Islet of Langerhans (tissue), 1 donor: Measurements from ENCODE around the gene BMERB1.
"Not testable (repeated sequence)": the region's sequence is repeated elsewhere in the genome, so short reads cannot be mapped to it uniquely, and the experiment has no call there.

ENCODE experiments used
- FAIRE-seq: peaks from one replicate; lab custom pipeline; 2011; peaks lifted over from hg19 to GRCh38; lab: Jason Lieb, UNC

The BMERB1 gene

DNA sequence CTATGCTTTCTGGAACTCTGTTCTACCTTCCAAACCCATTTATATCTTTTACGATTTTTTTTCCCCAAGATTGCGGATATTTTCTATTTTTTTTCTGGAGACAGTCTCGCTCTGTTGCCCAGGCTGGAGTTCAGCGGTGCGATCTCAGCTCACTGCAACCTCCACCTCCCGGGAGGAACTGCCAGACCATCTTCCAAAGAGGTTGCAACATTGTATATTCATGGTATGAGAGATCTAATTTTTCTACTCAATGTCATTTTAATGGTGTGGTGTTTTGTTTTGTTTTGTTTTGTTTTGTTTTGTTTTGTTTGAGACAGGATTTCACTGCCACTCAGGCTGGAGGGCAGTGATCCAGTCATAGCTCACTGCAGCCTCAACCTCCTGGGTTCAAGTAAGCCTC, 8.5 kb upstream of the BMERB1 start:
- no peak for FAIRE-seq

DNA sequence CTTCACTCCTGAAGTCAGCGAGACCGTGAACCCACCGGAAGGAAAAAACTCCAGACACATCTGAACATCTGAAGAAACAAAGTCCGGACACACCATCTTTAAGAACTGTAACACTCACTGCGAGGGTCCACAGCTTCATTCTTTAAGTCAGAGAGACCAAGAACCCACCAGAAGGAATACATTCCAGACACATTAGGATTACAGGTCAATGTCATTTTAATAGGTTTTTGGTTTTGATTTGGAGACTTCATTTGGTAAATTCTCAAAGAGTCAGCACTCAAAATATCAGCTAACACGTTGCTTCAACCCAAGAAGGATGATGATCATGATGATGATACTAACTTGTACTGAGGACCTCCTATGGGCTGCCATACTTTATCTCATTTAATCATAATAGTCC, 7.6 kb upstream of the BMERB1 start:
- FAIRE-seq = no peak

- FAIRE-seq = peak; percentile 61
Observed at GRCh38 chr16:15427648-15428239, 6.6 kb upstream of the BMERB1 start.

- FAIRE-seq = not testable (repeated sequence)
Observed at GRCh38 chr16:15430884-15431283, 3.5 kb upstream of the BMERB1 start.

- no peak for FAIRE-seq
Observed at GRCh38 chr16:15434079-15434424, 336 bp upstream of the BMERB1 start.

GRCh38 chr16:15435216-15435864, 952 bp downstream of the BMERB1 start:
- FAIRE-seq = no peak

DNA sequence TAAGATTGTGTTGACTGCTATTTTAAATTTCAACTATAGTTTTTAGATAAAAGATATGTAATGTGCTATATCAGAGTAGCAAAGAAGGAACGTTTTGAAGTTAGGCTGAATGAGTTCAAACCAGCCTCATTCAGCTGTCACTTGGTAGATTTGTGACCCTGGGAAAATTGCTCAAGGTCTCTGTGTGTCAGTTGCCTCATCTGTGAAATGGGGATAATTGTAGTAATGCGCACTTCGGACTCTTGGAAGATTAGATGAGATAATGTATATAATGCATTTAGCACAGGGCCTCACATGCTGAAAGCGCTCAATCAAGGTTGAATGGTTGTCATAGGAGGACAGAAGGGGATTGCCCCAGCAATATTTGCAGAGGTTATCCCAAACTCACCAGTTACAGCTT, 4.7 kb downstream of the BMERB1 start:
- FAIRE-seq = no peak

DNA sequence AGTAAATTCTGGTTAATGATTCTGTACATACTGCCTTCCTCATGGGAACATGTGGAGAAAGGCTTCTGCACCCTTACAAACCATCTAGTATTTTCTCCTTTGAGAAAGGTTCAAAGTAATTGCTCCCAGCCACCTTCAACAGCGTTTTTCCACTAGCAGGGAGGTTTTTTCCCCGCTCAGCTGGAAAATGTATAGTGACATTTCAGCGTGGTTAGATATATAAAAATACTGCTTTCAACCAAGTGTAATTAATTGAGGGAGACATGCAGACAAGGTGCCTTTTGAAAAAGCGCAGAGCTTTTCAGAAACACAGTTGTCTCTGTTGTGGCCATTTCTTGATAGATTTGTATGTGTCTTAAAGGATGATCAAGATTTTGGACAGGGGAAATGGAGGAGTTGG, 5.1 kb downstream of the BMERB1 start:
- no peak for FAIRE-seq

GRCh38 chr16:15440852-15441251, 6.5 kb downstream of the BMERB1 start:
- no peak for FAIRE-seq

- FAIRE-seq = not testable (repeated sequence)
Observed at GRCh38 chr16:15442140-15442539, 7.8 kb downstream of the BMERB1 start.

- FAIRE-seq = no peak
Observed at GRCh38 chr16:15443753-15444152, 9.4 kb downstream of the BMERB1 start.

GRCh38 chr16:15444264-15444663, 9.9 kb downstream of the BMERB1 start:
- no peak for FAIRE-seq

DNA sequence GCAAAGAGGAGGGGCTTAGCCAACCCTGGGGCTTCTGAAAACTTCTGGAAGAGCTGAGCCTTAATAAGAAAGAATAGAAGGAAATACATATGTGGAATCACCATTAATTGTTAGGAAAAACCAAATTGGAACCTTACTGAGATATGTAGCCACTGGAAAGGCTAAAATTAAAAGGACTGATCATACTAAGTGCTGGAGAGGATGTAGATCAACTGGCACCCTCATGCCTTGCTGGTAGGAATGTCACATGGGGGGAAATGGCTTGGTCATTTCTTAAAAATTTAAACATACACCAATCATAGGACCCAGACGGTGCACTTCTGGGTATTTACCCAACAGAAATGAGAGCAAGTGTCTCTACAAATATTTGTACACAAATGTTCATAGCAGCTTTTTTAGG, 11.1 kb downstream of the BMERB1 start:
- no peak for FAIRE-seq

DNA sequence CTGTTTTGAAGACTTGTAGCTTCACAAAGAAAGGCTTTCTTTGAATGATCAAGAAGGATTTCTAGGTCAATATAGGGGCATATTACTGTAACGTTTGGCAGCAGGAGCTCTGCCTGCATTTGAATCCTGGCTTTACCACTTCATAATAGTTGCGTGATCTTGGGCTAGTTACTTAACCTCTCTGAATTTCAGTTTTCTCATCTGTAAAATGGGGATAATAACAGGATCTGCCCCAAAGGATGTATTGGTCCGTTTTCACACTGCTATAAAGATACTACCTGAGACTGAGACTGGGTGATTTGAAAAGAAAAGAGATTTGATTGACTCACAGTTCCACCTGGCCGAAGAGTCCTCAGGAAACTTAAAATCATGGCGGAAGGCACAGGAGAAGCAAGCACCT, 12.5 kb downstream of the BMERB1 start:
- FAIRE-seq = no peak

GRCh38 chr16:15450624-15451023, 16.2 kb downstream of the BMERB1 start:
- FAIRE-seq = no peak

GRCh38 chr16:15451098-15451731, 16.8 kb downstream of the BMERB1 start:
- no peak for FAIRE-seq

- no peak for FAIRE-seq
Observed at GRCh38 chr16:15452246-15452855, 18.0 kb downstream of the BMERB1 start.

GRCh38 chr16:15453296-15453695, 18.9 kb downstream of the BMERB1 start:
- not testable (repeated sequence) for FAIRE-seq

- FAIRE-seq = not testable (repeated sequence)
Observed at GRCh38 chr16:15454933-15455332, 20.5 kb downstream of the BMERB1 start.

- FAIRE-seq = no peak
Observed at GRCh38 chr16:15457400-15457799, 23.0 kb downstream of the BMERB1 start.

DNA sequence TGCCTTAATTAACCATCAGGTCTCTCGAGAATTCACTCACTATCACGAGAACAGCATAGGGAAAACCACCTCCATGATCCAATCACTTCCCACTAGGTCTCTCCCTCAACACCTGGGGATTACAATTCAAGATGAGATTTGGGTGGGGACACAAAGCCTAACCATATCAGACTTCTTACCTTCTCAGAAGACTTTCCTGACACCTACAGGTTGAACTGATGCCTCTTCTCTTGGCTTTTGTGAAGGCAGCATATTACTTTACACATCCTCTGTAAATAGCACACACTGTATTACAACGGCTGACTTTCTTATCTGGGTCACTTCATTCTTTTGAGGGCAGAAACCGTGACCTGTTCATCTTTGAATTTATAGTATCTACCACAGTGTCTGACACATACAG, 23.6 kb downstream of the BMERB1 start:
- no peak for FAIRE-seq

GRCh38 chr16:15459791-15460190, 25.4 kb downstream of the BMERB1 start:
- no peak for FAIRE-seq

GRCh38 chr16:15460601-15461000, 26.2 kb downstream of the BMERB1 start:
- FAIRE-seq = no peak

DNA sequence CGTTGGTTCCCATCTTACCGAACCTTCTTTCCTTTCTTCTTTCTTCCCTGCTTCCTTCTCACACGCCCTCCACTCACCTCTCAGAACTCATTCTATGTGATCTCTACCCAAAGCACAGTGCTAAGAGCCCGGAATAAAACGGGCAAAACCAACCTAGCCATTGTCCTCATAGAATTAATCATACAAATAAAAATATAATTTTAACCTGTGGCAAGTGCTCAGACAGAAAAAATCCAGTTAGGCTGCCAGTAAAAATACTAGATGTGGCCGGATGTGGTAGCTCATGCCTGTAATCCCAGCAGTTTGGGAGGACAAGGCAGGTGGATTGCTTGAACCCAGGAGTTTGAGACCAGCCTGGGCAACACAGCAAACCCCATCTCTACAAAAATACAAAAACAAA, 27.0 kb downstream of the BMERB1 start:
- FAIRE-seq = no peak
